OCI-LY3 (cell line): ENCODE results near the gene SENP3.

Experiments used
- CTCF ChIP-seq: fragments of 200-600, 300-600 bp; sonication (generic); IDR thresholded peaks from 2 replicates; pipeline ENCODE4 v1.5.1; 2014; ENCODE audit warnings: antibody characterized with exemption, low read length, low read depth
- EZH2phosphoT487 ChIP-seq: fragments of 200-600 bp; shearing (Covaris generic); IDR thresholded peaks from 2 replicates; pipeline ENCODE4 v1.6.1; 2018; ENCODE audit warnings: antibody characterized with exemption, mixed run types, low read depth

- no peak; the same call in 1 of the 2 replicates for TF ChIP-seq CTCF
- TF ChIP-seq EZH2phosphoT487: no peak
These were observed 20.9 kb downstream of the SENP3 start for GRCh38 chr17:7582396-7583252.
